ENCODE measurements around the gene SLC35E2B.
"Not testable (repeated sequence)": the region's sequence is repeated elsewhere in the genome, so short reads cannot be mapped to it uniquely, and the experiment has no call there.

The SLC35E2B gene

DNA sequence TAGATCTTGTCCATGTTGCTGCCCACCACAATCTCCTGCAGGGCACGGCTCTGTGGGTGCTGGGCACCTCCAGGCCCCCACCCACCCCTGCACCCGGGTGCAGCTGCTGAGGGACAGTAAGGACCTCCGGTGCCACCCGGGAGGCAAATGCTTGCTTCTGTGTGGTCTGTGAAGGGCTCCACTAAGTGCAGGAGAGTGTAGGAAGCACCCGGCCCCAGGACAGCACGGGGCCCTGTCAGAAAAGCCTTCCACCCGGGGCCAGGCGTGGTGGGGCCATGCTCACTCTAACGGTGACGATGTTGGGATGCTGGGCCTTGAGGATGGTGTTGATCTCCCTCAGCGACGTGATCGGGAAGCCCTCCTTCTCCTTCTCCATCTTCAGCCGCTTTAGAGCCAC is 55.1 kb downstream of the SLC35E2B start:
- DNase-seq: not testable (repeated sequence)

DNA sequence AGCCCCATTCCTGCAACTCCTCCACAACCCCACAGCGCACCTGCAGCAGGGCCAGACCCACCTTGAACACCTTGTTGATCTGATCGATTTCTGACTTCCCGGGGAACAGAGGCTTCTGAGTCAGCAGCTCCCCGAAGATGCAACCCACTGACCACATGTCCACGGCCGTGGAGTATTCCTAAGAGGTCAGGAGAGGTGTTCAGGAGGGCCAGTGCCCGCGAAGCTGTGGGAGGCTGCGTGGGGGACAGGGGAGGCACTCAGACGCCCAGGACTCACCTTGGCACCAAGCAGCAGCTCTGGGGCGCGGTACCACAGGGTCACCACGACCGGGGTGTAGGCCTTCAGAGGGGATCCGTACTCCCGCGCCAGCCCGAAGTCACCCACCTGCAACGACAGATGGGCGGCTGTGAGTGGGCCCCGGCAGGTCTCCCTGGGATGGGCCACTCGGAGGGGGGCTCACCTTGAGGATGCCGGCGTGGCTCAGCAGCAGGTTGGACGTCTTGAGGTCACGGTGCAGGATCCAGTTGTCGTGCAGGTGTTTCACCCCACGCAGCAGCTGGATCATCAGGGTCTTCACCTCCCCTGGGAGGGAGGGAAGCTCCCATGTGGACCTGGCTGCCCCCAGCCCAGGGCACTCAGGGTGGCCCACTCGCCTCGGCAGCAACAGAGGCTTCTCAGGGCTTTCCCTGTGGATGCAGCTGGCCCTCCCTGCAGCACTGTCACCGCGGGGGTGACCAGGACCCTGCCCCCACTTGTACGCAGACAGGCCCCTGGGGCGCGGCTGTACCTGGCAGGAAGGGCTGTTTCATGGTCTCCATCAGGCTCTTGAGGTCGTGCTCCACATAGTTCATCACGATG is 55.7 kb downstream of the SLC35E2B start:
- DNase-seq: not testable (repeated sequence)

DNA sequence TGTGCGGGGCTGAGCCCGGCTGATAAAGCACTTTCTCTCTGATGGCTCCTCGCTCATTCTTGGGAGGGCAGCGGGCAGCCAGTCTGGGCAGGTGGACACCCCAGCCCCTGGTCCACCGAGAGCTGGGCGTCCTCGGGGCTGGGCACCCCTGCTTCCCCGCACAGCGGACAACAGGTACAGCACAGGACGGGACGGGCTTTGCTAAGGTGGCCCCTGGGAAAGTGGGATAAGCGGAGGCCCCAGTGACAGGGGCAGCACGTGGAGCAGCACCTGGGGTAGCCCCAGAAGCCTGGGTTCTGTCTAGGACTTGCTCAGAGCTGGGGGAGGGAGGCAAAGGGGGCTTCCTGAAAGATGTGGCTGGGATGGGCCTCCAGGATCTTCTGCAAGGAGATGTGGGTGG is 58.0 kb downstream of the SLC35E2B start:
- not testable (repeated sequence) for DNase-seq

DNA sequence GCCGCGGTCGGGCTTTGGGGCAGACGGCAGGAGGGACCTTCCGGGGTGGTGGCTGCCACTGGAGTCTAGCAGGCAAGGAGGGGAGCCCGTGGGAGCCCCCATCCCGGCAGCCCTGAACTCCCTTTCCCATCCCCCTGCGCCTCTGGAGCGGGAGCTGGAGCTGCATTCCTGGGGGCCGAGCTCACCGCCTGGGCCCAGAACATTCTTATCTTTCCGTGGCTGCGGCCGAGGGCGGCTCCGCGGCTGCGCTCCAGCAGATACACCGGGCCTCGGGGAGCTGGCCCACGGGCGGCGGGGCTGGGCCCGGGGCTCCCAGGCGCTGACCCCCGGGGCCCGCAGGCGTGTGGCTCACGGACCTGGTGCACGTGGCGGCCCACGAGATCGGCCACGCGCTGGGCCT is 59.2 kb downstream of the SLC35E2B start:
- not testable (repeated sequence) for DNase-seq

GRCh38 chr1:1631782-1632420 is 60.7 kb downstream of the SLC35E2B start, which contains the start of gene MMP23B:
MMP23B (plus strand) TSS chr1:1632173; CDS start chr1:1632219, 46 bp downstream.
- DNase-seq: no peak

GRCh38 chr1:1630965-1631781 is 61.4 kb downstream of the SLC35E2B start:
- DNase-seq: peak; percentile 72

DNA sequence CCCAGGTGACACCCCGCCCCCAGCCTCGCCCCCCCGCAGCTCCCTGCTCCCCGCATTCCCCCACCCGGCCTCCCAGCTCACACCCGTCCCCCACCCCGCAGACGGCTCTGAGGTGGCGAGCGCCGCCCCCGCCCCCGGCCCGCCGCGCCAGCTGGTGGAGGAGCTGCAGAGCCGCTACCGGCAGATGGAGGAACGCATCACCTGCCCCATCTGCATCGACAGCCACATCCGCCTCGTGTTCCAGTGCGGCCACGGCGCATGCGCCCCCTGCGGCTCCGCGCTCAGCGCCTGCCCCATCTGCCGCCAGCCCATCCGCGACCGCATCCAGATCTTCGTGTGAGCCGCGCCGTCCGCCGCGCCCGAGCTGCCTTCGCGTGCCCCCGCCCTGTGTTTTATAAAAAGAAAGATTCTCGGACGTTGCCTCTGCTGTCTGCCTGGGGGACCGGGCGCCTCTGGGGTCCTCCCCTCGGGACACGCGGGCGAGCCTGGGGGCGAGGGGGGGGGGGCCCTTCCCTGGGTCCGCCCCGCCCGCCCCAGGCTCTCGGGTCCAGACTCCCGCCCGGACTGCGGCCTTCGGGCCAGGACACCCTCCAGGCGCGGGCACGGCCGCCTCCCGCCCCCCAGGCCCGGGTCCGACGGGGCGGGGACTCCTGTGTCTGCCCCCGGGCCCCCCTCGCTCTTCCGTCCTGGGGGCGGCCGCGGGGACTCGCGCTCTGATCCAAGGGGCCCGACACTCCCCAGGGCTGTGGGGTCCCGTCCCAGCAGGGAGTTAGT is 62.2 kb downstream of the SLC35E2B start:
- DNase-seq: peak; percentile 95

DNA sequence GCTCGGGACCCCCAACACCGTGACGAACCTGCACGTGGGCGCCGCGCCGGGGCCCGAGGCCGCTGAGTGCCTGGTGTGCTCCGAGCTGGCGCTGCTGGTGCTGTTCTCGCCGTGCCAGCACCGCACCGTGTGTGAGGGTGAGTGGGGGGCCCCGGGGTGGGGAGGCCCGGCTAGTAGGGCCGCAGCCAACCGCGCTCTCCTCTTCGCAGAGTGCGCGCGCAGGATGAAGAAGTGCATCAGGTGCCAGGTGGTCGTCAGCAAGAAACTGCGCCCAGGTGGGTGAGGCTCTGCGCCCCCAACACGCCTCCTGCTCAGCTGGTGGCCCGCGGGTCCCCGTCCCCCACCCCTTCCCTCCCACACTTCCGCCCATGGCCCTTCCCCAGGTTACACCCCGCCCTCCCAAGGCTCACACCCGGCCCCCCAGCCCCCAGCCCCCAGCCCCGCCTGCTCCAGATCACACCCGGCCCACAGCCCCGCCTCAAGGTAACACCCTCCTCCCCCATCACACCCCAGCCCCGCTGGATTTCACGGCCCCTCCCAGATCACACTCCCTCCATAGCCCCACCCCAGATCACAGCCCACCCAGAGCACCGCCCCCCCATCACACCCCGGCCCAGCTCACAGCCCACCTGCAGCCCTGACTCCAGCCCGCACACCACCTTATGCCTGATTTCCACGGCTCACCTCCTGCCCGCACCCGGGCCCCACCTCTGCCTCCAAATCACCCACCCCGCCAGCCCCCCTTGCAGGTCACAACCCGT is 63.0 kb downstream of the SLC35E2B start:
- peak; percentile 81 for DNase-seq

- peak; percentile 77 for DNase-seq
These were observed 63.7 kb downstream of the SLC35E2B start for GRCh38 chr1:1628754-1629429.

DNA sequence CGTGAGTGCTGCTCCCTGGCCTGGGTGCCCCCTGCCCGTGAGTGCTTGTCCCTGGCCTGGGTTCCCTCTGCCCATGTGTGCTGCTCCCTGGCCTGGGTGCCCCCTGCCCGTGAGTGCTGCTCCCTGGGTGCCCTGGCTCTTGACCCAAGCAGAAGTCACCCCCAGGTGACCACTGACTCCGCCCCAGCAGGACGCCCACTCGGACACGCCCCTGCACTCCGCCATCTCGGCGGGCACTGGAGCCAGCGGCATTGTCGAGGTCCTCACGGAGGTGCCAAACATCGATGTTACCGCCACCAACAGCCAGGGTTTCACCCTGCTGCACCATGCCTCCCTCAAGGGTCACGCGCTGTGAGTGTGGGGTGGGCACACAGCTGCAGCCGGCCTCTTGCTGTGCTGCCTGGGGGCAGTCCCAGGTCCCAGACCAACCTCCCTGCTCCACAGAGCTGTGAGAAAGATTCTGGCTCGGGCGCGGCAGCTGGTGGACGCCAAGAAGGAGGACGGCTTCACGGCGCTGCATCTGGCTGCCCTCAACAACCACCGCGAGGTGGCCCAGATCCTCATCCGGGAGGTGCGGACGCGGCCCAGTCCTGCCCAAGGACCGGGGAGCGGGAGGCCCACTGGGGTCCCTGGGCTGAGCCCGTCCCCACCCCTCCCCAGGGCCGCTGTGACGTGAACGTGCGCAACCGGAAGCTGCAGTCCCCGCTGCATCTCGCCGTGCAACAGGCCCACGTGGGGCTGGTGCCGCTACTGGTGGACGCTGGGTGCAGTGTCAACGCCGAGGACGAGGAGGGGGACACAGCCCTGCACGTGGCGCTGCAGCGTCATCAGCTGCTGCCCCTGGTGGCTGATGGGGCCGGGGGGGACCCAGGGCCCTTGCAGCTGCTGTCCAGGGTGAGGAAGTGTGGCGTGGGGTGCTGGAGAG is 64.5 kb downstream of the SLC35E2B start:
- no peak for DNase-seq

DNA sequence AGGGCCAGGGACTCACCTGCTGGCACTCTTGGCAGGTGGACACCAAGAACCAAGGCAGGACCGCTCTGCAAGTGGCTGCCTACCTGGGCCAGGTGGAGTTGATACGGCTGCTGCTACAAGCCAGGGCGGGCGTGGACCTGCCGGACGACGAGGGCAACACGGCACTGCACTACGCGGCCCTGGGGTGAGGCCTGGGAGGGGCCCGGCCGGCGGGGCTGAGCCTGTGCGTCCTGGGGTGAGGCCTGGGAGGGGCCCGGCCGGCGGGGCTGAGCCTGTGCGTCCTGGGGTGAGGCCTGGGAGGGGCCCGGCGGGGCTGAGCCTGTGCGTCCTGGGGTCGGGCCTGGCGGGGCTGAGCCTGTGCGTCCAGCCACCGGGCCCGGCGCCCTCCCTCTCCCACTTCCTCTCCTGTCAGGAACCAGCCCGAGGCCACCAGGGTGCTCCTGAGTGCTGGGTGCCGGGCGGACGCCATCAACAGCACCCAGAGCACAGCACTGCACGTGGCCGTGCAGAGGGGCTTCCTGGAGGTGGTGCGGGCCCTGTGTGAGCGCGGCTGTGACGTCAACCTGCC is 65.2 kb downstream of the SLC35E2B start:
- DNase-seq: no peak

DNA sequence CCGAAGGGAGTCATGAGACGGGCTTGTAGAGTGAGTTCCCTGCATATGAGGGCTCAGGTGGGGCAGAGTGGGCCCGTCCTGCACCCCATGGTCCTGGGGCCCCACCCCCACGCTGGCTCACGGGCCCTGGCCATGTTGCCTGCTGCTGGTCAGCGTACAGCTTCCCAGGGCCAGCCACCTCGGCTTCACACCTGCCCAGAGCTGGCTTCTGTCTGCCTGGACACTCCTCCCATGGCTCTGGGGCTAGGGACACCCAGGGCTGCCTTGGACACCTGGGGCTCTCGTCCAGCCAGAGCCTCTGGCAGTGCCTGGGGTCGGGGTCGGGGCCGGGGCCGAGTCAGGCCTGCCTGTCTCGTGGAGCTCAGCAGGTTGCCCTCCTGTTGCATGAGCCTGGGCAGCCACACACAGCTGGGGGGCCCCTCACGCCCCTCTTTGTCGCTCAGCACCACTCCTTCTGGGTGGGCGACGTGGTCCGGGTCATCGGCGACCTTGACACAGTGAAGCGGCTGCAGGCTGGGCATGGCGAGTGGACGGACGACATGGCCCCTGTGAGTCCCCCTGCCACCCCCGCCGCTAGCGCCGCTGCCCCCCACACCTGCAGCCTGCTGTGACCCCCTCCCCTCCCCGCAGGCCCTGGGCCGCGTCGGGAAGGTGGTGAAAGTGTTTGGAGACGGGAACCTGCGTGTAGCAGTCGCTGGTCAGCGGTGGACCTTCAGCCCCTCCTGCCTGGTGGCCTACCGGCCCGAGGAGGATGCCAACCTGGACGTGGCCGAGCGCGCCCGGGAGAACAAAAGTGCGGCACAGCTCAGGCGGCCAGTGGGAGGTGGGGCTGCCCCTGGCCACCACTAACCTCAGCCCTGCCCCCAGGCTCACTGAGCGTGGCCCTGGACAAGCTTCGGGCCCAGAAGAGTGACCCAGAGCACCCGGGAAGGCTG is 66.1 kb downstream of the SLC35E2B start:
- DNase-seq: peak; percentile 52

DNA sequence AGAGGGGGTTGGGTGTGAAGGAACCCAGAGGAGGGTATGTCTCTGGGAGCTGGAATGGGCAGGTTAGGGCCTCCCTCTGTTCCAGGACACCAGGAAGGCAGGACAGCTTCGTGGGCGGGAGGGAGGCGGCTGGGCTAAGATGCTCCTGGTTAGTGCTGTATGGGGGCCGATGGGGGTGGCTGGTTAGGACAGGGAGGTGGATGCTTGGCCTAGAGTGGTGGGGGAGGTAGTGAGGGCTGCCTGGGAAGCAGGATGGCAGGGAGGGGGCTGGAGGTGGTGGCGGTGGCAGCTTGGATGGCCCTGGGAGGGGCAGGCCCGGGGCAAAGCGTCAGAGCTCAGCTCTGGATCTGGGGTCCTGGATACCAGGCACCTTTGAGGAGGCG is 66.8 kb downstream of the SLC35E2B start:
- DNase-seq: no peak

GRCh38 chr1:1625404-1625775 is 67.2 kb downstream of the SLC35E2B start:
- DNase-seq: no peak

- no peak for DNase-seq
These were observed 67.9 kb downstream of the SLC35E2B start for GRCh38 chr1:1624443-1625403.

DNA sequence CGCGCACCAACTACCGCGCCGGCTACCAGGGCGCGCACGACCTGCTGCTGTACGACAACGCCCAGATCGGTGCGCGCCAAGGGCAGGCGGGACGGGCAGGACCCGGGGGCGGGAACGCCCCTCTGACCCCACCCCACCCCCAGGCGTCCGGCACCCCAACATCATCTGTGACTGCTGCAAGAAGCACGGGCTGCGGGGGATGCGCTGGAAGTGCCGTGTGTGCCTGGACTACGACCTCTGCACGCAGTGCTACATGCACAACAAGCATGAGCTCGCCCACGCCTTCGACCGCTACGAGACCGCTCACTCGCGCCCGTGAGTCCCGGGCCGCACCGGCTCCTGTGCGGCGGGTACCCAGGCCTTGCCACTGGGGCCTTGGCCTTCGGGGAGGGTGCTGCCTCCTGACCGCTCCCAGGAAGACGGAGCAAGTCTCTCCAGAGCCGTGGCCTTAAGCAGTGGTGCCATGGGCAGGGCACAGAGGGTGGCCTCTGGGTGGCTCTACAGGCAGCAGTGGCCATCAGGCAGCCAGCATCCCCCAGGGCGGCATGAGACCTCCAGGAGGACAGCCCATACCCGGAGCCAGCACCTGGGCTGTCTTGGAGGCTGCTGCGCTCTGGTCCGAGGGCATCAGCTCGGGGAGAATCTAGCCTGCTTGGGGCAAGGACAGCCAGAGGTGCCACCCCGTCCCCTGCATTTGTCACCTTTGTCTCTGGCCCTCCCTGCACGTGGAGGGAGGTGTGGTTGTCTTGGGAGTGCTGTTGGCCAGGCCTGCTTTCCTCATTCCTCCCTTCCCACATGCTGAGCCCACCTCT is 68.8 kb downstream of the SLC35E2B start:
- no peak for DNase-seq
